WTC11 (cell line): ENCODE data around the gene ZCCHC7. TPM values are rescaled to one million over a fixed set of nuclear protein-coding genes. Genes with fewer than 3 reads are reported as not detected.

Source experiments
- ATAC-seq: fragments of 200-7000 bp; cut with Tn5 transposase; 2 replicates; pipeline ENCODE4 v1.10.0; 2021; ENCODE audit warnings: mild to moderate bottlenecking, moderate library complexity
- CTCF ChIA-PET: fragments of 300-600 bp; sonication (Branson Sonifier 250); formaldehyde crosslinking; loops from one replicate; lab custom pipeline; 2021; ENCODE audit warnings: antibody characterized with exemption; lab: Charles Lee
- POLR2A ChIA-PET: fragments of 350-600 bp; sonication (Branson Sonifier 250); formaldehyde crosslinking; loops from one replicate; lab custom pipeline; 2021; ENCODE audit warnings: antibody characterized with exemption; lab: Charles Lee
- DNase-seq: peaks from one replicate; pipeline ENCODE4 v3.0.0; 2021; ENCODE audit warnings: low spot score
- H3K27ac Mint-ChIP-seq: 2 replicates; pipeline ENCODE4 v1.8.0; 2021; ENCODE audit warnings: mixed read lengths
- H3K27me3 Mint-ChIP-seq: 2 replicates; pipeline ENCODE4 v1.8.0; 2021; ENCODE audit warnings: low read depth, mild to moderate bottlenecking, moderate library complexity, mixed read lengths
- H3K36me3 Mint-ChIP-seq: 2 replicates; pipeline ENCODE4 v1.8.0; 2021; ENCODE audit warnings: mixed read lengths
- H3K4me1 Mint-ChIP-seq: 2 replicates; pipeline ENCODE4 v1.8.0; 2022; ENCODE audit warnings: mixed read lengths
- H3K4me3 Mint-ChIP-seq: 2 replicates; pipeline ENCODE4 v1.8.0; 2021; ENCODE audit warnings: mild to moderate bottlenecking, moderate library complexity, mixed read lengths
- H3K9me3 Mint-ChIP-seq: 2 replicates; pipeline ENCODE4 v1.8.0; 2021; ENCODE audit warnings: mixed read lengths
- ATF1 ChIP-seq: sonication (generic); formaldehyde crosslinking; IDR thresholded peaks from 2 replicates; pipeline ENCODE4 v1.8.1; 2023; ENCODE audit warnings: mild to moderate bottlenecking, moderate library complexity, missing genetic modification reagents
- ELF4 ChIP-seq: sonication (generic); formaldehyde crosslinking; IDR thresholded peaks from 2 replicates; pipeline ENCODE4 v1.8.1; 2022; ENCODE audit warnings: low read depth, mild to moderate bottlenecking, moderate library complexity, missing genetic modification reagents
- GTF2I ChIP-seq: fragments of 250-450 bp; sonication (Bioruptor Pico); conservative IDR thresholded peaks from 2 replicates; pipeline ENCODE4 v1.4.0; 2021; ENCODE audit warnings: mild to moderate bottlenecking
- KAT7 ChIP-seq: sonication (generic); formaldehyde crosslinking; IDR thresholded peaks from 2 replicates; pipeline ENCODE4 v1.8.1; 2023; ENCODE audit warnings: missing genetic modification reagents, mild to moderate bottlenecking, borderline replicate concordance
- MXD4 ChIP-seq: fragments of 250-450 bp; sonication (Bioruptor Pico); IDR thresholded peaks from 2 replicates; pipeline ENCODE4 v1.8.0; 2021; ENCODE audit warnings: mild to moderate bottlenecking, moderate library complexity, borderline replicate concordance
- TEAD1 ChIP-seq: sonication (generic); formaldehyde crosslinking; IDR thresholded peaks from 2 replicates; pipeline ENCODE4 v1.8.0; 2022; ENCODE audit warnings: mild to moderate bottlenecking, missing genetic modification reagents
- ZBTB21 ChIP-seq: sonication (generic); formaldehyde crosslinking; IDR thresholded peaks from 2 replicates; pipeline ENCODE4 v1.8.1; 2023; ENCODE audit warnings: mild to moderate bottlenecking, missing genetic modification reagents, borderline replicate concordance
- ZNF121 ChIP-seq: sonication (generic); formaldehyde crosslinking; IDR thresholded peaks from 2 replicates; pipeline ENCODE4 v1.8.0; 2023; ENCODE audit warnings: missing genetic modification reagents
- ZNF671 ChIP-seq: fragments of 250-450 bp; sonication (Bioruptor Pico); IDR thresholded peaks from 2 replicates; pipeline ENCODE4 v1.8.0; 2021; ENCODE audit warnings: mild to moderate bottlenecking
- total RNA-seq: library from RNA; stranded (reverse); gene quantifications from 3 replicates; pipeline ENCODE4 v1.2.3, GENCODE V29; 2021
- TF ChIP-seq, protein P1 (sequence below): sonication (generic); formaldehyde crosslinking; IDR thresholded peaks from 2 replicates; pipeline ENCODE4 v1.8.1; 2022; ENCODE audit warnings: low read depth, missing genetic modification reagents, borderline replicate concordance
- TF ChIP-seq, protein P2 (sequence below): fragments of 250-450 bp; sonication (Bioruptor Pico); IDR thresholded peaks from 2 replicates; pipeline ENCODE4 v2.1.2; 2022; ENCODE audit warnings: mild to moderate bottlenecking, moderate library complexity
- TF ChIP-seq, protein P3 (sequence below): sonication (generic); formaldehyde crosslinking; IDR thresholded peaks from 2 replicates; pipeline ENCODE4 v1.8.1; 2022; ENCODE audit warnings: missing genetic modification reagents, borderline replicate concordance
- TF ChIP-seq, protein P4 (sequence below): sonication (generic); formaldehyde crosslinking; IDR thresholded peaks from 2 replicates; pipeline ENCODE4 v1.8.1; 2022; ENCODE audit warnings: low read depth, mild to moderate bottlenecking, moderate library complexity, missing genetic modification reagents, borderline replicate concordance
- TF ChIP-seq, protein P5 (sequence below): sonication (generic); formaldehyde crosslinking; IDR thresholded peaks from 2 replicates; pipeline ENCODE4 v1.8.0; 2023; ENCODE audit warnings: missing genetic modification reagents
- TF ChIP-seq, protein P6 (sequence below): sonication (generic); formaldehyde crosslinking; IDR thresholded peaks from 2 replicates; pipeline ENCODE4 v1.8.1; 2023; ENCODE audit warnings: mild to moderate bottlenecking, missing genetic modification reagents
- TF ChIP-seq, protein P7 (sequence below): sonication (generic); formaldehyde crosslinking; IDR thresholded peaks from 2 replicates; pipeline ENCODE4 v1.8.0; 2022; ENCODE audit warnings: missing genetic modification reagents
- TF ChIP-seq, protein P8 (sequence below): sonication (generic); formaldehyde crosslinking; IDR thresholded peaks from 2 replicates; pipeline ENCODE4 v1.8.1; 2022; ENCODE audit warnings: mild to moderate bottlenecking, moderate library complexity, missing genetic modification reagents
- TF ChIP-seq, protein P9 (sequence below): sonication (generic); formaldehyde crosslinking; IDR thresholded peaks from 2 replicates; pipeline ENCODE4 v1.8.1; 2023; ENCODE audit warnings: mild to moderate bottlenecking, missing genetic modification reagents
- TF ChIP-seq, protein P10 (sequence below): sonication (generic); formaldehyde crosslinking; IDR thresholded peaks from 2 replicates; pipeline ENCODE4 v1.8.0; 2022; ENCODE audit warnings: mild to moderate bottlenecking, missing genetic modification reagents

Gene ZCCHC7
- total RNA-seq, 1 experiment from 2014 or later: 30.1 TPM

DNA sequence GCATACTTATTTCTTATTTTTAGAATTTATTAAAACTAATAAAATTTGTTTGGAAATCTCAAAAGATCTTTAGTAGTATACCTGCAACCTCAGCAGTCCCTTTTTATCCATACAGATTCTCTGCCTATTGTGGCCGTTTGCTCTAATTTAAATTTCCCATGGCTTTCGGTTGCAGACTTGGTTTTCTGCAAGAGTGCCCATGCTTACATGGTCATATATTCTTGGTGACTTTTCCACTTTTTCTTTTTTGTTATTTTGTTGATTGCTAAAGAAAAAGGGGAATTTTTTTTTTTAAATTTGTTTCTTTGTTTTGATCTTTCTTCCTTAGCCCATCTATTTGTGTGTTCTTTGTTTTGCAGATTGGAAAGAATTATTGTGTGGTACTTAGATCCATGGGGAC is 20.6 kb downstream of the ZCCHC7 start:
- no peak for ATAC-seq
- no peak for TF ChIP-seq ZBTB21 (CRISPR knock-in tag)
- TF ChIP-seq, protein P1, sequence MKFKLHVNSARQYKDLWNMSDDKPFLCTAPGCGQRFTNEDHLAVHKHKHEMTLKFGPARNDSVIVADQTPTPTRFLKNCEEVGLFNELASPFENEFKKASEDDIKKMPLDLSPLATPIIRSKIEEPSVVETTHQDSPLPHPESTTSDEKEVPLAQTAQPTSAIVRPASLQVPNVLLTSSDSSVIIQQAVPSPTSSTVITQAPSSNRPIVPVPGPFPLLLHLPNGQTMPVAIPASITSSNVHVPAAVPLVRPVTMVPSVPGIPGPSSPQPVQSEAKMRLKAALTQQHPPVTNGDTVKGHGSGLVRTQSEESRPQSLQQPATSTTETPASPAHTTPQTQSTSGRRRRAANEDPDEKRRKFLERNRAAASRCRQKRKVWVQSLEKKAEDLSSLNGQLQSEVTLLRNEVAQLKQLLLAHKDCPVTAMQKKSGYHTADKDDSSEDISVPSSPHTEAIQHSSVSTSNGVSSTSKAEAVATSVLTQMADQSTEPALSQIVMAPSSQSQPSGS (CRISPR knock-in tag): no peak
- TF ChIP-seq, protein P2, sequence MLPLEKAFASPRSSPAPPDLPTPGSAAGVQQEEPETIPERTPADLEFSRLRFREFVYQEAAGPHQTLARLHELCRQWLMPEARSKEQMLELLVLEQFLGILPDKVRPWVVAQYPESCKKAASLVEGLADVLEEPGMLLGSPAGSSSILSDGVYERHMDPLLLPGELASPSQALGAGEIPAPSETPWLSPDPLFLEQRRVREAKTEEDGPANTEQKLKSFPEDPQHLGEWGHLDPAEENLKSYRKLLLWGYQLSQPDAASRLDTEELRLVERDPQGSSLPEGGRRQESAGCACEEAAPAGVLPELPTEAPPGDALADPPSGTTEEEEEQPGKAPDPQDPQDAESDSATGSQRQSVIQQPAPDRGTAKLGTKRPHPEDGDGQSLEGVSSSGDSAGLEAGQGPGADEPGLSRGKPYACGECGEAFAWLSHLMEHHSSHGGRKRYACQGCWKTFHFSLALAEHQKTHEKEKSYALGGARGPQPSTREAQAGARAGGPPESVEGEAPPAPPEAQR (CRISPR knock-in tag): no peak
- TF ChIP-seq KAT7 (CRISPR knock-in tag): no peak
- no peak for TF ChIP-seq ZNF671 (CRISPR knock-in tag)
- TF ChIP-seq, protein P3, sequence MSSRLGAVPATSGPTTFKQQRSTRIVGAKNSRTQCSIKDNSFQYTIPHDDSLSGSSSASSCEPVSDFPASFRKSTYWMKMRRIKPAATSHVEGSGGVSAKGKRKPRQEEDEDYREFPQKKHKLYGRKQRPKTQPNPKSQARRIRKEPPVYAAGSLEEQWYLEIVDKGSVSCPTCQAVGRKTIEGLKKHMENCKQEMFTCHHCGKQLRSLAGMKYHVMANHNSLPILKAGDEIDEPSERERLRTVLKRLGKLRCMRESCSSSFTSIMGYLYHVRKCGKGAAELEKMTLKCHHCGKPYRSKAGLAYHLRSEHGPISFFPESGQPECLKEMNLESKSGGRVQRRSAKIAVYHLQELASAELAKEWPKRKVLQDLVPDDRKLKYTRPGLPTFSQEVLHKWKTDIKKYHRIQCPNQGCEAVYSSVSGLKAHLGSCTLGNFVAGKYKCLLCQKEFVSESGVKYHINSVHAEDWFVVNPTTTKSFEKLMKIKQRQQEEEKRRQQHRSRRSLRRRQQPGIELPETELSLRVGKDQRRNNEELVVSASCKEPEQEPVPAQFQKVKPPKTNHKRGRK (CRISPR knock-in tag): no peak
- TF ChIP-seq ELF4 (CRISPR knock-in tag): no peak
- TF ChIP-seq, protein P4, sequence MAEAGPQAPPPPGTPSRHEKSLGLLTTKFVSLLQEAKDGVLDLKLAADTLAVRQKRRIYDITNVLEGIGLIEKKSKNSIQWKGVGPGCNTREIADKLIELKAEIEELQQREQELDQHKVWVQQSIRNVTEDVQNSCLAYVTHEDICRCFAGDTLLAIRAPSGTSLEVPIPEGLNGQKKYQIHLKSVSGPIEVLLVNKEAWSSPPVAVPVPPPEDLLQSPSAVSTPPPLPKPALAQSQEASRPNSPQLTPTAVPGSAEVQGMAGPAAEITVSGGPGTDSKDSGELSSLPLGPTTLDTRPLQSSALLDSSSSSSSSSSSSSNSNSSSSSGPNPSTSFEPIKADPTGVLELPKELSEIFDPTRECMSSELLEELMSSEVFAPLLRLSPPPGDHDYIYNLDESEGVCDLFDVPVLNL: no peak
- no peak for TF ChIP-seq MXD4 (CRISPR knock-in tag)
- TF ChIP-seq, protein P5, sequence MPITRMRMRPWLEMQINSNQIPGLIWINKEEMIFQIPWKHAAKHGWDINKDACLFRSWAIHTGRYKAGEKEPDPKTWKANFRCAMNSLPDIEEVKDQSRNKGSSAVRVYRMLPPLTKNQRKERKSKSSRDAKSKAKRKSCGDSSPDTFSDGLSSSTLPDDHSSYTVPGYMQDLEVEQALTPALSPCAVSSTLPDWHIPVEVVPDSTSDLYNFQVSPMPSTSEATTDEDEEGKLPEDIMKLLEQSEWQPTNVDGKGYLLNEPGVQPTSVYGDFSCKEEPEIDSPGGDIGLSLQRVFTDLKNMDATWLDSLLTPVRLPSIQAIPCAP (CRISPR knock-in tag): no peak
- TF ChIP-seq, protein P6, sequence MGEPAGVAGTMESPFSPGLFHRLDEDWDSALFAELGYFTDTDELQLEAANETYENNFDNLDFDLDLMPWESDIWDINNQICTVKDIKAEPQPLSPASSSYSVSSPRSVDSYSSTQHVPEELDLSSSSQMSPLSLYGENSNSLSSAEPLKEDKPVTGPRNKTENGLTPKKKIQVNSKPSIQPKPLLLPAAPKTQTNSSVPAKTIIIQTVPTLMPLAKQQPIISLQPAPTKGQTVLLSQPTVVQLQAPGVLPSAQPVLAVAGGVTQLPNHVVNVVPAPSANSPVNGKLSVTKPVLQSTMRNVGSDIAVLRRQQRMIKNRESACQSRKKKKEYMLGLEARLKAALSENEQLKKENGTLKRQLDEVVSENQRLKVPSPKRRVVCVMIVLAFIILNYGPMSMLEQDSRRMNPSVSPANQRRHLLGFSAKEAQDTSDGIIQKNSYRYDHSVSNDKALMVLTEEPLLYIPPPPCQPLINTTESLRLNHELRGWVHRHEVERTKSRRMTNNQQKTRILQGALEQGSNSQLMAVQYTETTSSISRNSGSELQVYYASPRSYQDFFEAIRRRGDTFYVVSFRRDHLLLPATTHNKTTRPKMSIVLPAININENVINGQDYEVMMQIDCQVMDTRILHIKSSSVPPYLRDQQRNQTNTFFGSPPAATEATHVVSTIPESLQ (CRISPR knock-in tag): no peak
- TF ChIP-seq, protein P7, sequence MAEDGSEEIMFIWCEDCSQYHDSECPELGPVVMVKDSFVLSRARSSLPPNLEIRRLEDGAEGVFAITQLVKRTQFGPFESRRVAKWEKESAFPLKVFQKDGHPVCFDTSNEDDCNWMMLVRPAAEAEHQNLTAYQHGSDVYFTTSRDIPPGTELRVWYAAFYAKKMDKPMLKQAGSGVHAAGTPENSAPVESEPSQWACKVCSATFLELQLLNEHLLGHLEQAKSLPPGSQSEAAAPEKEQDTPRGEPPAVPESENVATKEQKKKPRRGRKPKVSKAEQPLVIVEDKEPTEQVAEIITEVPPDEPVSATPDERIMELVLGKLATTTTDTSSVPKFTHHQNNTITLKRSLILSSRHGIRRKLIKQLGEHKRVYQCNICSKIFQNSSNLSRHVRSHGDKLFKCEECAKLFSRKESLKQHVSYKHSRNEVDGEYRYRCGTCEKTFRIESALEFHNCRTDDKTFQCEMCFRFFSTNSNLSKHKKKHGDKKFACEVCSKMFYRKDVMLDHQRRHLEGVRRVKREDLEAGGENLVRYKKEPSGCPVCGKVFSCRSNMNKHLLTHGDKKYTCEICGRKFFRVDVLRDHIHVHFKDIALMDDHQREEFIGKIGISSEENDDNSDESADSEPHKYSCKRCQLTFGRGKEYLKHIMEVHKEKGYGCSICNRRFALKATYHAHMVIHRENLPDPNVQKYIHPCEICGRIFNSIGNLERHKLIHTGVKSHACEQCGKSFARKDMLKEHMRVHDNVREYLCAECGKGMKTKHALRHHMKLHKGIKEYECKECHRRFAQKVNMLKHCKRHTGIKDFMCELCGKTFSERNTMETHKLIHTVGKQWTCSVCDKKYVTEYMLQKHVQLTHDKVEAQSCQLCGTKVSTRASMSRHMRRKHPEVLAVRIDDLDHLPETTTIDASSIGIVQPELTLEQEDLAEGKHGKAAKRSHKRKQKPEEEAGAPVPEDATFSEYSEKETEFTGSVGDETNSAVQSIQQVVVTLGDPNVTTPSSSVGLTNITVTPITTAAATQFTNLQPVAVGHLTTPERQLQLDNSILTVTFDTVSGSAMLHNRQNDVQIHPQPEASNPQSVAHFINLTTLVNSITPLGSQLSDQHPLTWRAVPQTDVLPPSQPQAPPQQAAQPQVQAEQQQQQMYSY (CRISPR knock-in tag): no peak
- no peak for TF ChIP-seq TEAD1
- TF ChIP-seq, protein P8, sequence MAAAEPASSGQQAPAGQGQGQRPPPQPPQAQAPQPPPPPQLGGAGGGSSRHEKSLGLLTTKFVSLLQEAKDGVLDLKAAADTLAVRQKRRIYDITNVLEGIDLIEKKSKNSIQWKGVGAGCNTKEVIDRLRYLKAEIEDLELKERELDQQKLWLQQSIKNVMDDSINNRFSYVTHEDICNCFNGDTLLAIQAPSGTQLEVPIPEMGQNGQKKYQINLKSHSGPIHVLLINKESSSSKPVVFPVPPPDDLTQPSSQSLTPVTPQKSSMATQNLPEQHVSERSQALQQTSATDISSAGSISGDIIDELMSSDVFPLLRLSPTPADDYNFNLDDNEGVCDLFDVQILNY (CRISPR knock-in tag): no peak
- TF ChIP-seq, protein P9, sequence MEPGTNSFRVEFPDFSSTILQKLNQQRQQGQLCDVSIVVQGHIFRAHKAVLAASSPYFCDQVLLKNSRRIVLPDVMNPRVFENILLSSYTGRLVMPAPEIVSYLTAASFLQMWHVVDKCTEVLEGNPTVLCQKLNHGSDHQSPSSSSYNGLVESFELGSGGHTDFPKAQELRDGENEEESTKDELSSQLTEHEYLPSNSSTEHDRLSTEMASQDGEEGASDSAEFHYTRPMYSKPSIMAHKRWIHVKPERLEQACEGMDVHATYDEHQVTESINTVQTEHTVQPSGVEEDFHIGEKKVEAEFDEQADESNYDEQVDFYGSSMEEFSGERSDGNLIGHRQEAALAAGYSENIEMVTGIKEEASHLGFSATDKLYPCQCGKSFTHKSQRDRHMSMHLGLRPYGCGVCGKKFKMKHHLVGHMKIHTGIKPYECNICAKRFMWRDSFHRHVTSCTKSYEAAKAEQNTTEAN (CRISPR knock-in tag): no peak
- TF ChIP-seq ZNF121 (CRISPR knock-in tag): no peak
- TF ChIP-seq GTF2I (CRISPR knock-in tag): no peak
- TF ChIP-seq ATF1 (CRISPR knock-in tag): no peak
- TF ChIP-seq, protein P10, sequence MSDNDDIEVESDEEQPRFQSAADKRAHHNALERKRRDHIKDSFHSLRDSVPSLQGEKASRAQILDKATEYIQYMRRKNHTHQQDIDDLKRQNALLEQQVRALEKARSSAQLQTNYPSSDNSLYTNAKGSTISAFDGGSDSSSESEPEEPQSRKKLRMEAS (CRISPR knock-in tag): no peak
- H3K27me3 Mint-ChIP-seq: no peaks in the 10 kb centered on the region
- H3K4me1 Mint-ChIP-seq: peaks cover 49% of the 10 kb centered on the region
- ChIA-PET POLR2A (no interaction called here), CTCF (no interaction called here)
- H3K36me3 Mint-ChIP-seq: peaks cover 5% of the 10 kb centered on the region; the same call in 1 of the 2 replicates
- no peak overlapping the region for H3K27ac Mint-ChIP-seq
- H3K4me3 Mint-ChIP-seq: no peak overlapping the region
- DNase-seq: no peak
- H3K9me3 Mint-ChIP-seq: no peaks in the 10 kb centered on the region
